HCT116 (cell line): ENCODE data around the gene PSMB9. TPM values are rescaled to one million over a fixed set of nuclear protein-coding genes. Genes with fewer than 3 reads are reported as not detected.

Experiments
- ATAC-seq: fragments of 200-7000 bp; cut with Tn5 transposase; 2 replicates; pipeline ENCODE4 v1.9.1; 2020; ENCODE audit warnings: mild to moderate bottlenecking, moderate library complexity
- BruUV-seq: library from RNA; stranded (reverse); fragments of 400-500 nt; replicated peaks from 2 replicates; lab custom pipeline; 2021; lab: Mats Ljungman, UMichigan
- CTCF ChIA-PET: fragments of 300-600 bp; sonication (Branson Sonifier 250); formaldehyde crosslinking; loops from one replicate; lab custom pipeline; 2021; ENCODE audit warnings: antibody characterized with exemption; lab: Charles Lee
- POLR2A ChIA-PET: fragments of 300-600, 350-600 bp; sonication (Branson Sonifier 250); formaldehyde crosslinking; loops from one replicate; lab custom pipeline; 2021; ENCODE audit warnings: antibody characterized with exemption; lab: Charles Lee
- RAD21 ChIA-PET, 2 experiments: fragments of 300-600 bp; sonication (Branson Sonifier 250); formaldehyde crosslinking; loops; one replicate each; lab custom pipeline; 2023; ENCODE audit warnings: low total read pairs in 2 of 2; ENCODE audit not compliant: uncharacterized antibody in 2 of 2, unreplicated experiment in 2 of 2, low non-redundant PET in 1 of 2; lab: Charles Lee
- DNase-seq: peaks from one replicate; pipeline ENCODE4 v3.0.0-alpha.2; 2010; ENCODE audit warnings: low read depth, low spot score
- H2AFZ ChIP-seq: fragments of 200-600 bp; shearing (Covaris generic), sonication (generic); 2 replicates; pipeline ENCODE4 v1.6.1; 2017; ENCODE audit warnings: low read depth, mixed run types, mixed read lengths, antibody characterized with exemption, low read length; ENCODE audit not compliant: poor library complexity, severe bottlenecking
- H3K27ac ChIP-seq: 2 replicates; pipeline ENCODE4 v1.5.1; 2012; ENCODE audit warnings: low read depth, low read length
- H3K27me3 ChIP-seq: fragments of 200-600 bp; sonication (generic); 2 replicates; pipeline ENCODE4 v1.6.1; 2016; ENCODE audit warnings: mixed run types, low read length, mixed read lengths; ENCODE audit not compliant: insufficient read depth
- H3K36me3 ChIP-seq, 2 experiments: fragments of 200-500 bp in 1 of 2; fragments of 200-600 bp in 1 of 2; sonication (Bioruptor generic) in 1 of 2; sonication (generic) in 1 of 2; 2 replicates each; pipeline versions ENCODE4 v1.5.1 to v1.6.1; 2014 to 2016; ENCODE audit warnings: low read length in 2 of 2, inconsistent platforms in 1 of 2, mixed read lengths in 1 of 2, mixed run types in 1 of 2; ENCODE audit not compliant: insufficient read depth in 2 of 2, control insufficient read depth in 1 of 2
- H3K4me1 ChIP-seq, 2 experiments: fragments of 200-600 bp in 1 of 2; sonication (generic) in 1 of 2; 2 replicates each; pipeline versions ENCODE4 v1.5.1 to v1.6.1; 2012 to 2017; ENCODE audit warnings: low read length in 2 of 2, inconsistent platforms in 1 of 2, mild to moderate bottlenecking in 1 of 2, mixed read lengths in 1 of 2, mixed run types in 1 of 2, moderate library complexity in 1 of 2; ENCODE audit not compliant: insufficient read depth in 2 of 2, control insufficient read depth in 1 of 2
- H3K4me2 ChIP-seq: fragments of 200-600 bp; sonication (generic); 2 replicates; pipeline ENCODE4 v1.6.1; 2017; ENCODE audit warnings: mixed run types, low read length, mixed read lengths
- H3K4me3 ChIP-seq, 2 experiments: fragments of 200-600 bp in 1 of 2; sonication (generic) in 1 of 2; replicated peaks in 1 of 2; 2 replicates each; pipeline ENCODE4 v1.5.1; 2011 to 2016; ENCODE audit warnings: low read length in 2 of 2, control low read depth in 1 of 2, low read depth in 1 of 2, mild to moderate bottlenecking in 1 of 2, mixed read lengths in 1 of 2, mixed run types in 1 of 2
- H3K79me2 ChIP-seq: fragments of 200-600 bp; sonication (generic); 2 replicates; pipeline ENCODE4 v1.6.1; 2017; ENCODE audit warnings: mild to moderate bottlenecking, mixed run types, low read length, moderate library complexity, mixed read lengths; ENCODE audit not compliant: insufficient read depth
- H3K9ac ChIP-seq: fragments of 200-600 bp; sonication (generic); 2 replicates; pipeline ENCODE4 v1.6.1; 2016; ENCODE audit warnings: low read length, mixed read lengths
- H3K9me2 ChIP-seq: fragments of 200-600 bp; sonication (generic), shearing (Covaris generic); 2 replicates; pipeline ENCODE4 v1.6.1; 2017; ENCODE audit warnings: mixed run types, mild to moderate bottlenecking, moderate library complexity; ENCODE audit not compliant: insufficient read depth
- H3K9me3 ChIP-seq, 2 experiments: fragments of 200-500 bp in 1 of 2; fragments of 200-600 bp in 1 of 2; sonication (Bioruptor generic) in 1 of 2; sonication (generic) in 1 of 2; 2 replicates each; pipeline ENCODE4 v1.6.1; 2014 to 2017; ENCODE audit warnings: low read length in 2 of 2, mixed read lengths in 2 of 2, inconsistent platforms in 1 of 2, low read depth in 1 of 2, mild to moderate bottlenecking in 1 of 2, mixed run types in 1 of 2, moderate library complexity in 1 of 2; ENCODE audit not compliant: control insufficient read depth in 1 of 2, insufficient read depth in 1 of 2
- H4K20me1 ChIP-seq: fragments of 200-600 bp; sonication (generic), shearing (Covaris generic); 2 replicates; pipeline ENCODE4 v1.6.1; 2017; ENCODE audit warnings: mixed run types, mild to moderate bottlenecking, moderate library complexity; ENCODE audit not compliant: insufficient read depth
- CBX3 ChIP-seq: IDR thresholded peaks from 2 replicates; pipeline ENCODE4 v1.6.1; 2012; ENCODE audit warnings: low read depth
- CEBPB ChIP-seq: IDR thresholded peaks from 2 replicates; pipeline ENCODE4 v1.6.1; 2012; ENCODE audit warnings: low read depth
- EGR1 ChIP-seq: IDR thresholded peaks from 2 replicates; pipeline ENCODE4 v1.6.1; 2012; ENCODE audit warnings: low read depth
- EZH2phosphoT487 ChIP-seq: fragments of 200-600 bp; IDR thresholded peaks from 2 replicates; pipeline ENCODE4 v1.6.1; 2018; ENCODE audit warnings: antibody characterized with exemption, borderline replicate concordance
- JUND ChIP-seq: IDR thresholded peaks from 2 replicates; pipeline ENCODE4 v1.6.1; 2012
- POLR2A ChIP-seq: IDR thresholded peaks from 2 replicates; pipeline ENCODE4 v1.7.0; 2011; ENCODE audit warnings: borderline replicate concordance; ENCODE audit not compliant: insufficient read depth, insufficient read length; ENCODE audit errors: extremely low read depth
- POLR2AphosphoS5 ChIP-seq: IDR thresholded peaks from 2 replicates; pipeline ENCODE4 v1.6.1; 2011; ENCODE audit warnings: mild to moderate bottlenecking, low read depth, low read length, moderate library complexity
- RAD21 ChIP-seq: IDR thresholded peaks from 2 replicates; pipeline ENCODE4 v1.6.1; 2012; ENCODE audit warnings: low read depth, mild to moderate bottlenecking
- SRF ChIP-seq: IDR thresholded peaks from 2 replicates; pipeline ENCODE4 v1.6.1; 2012; ENCODE audit warnings: low read depth
- TCF7L2 ChIP-seq: IDR thresholded peaks from 2 replicates; pipeline ENCODE4 v1.7.0; 2011; ENCODE audit warnings: borderline replicate concordance, inconsistent platforms; ENCODE audit not compliant: insufficient read depth, insufficient read length; ENCODE audit errors: extremely low read depth
- ZFX ChIP-seq: fragments of 450-650 bp; IDR thresholded peaks from 2 replicates; pipeline ENCODE4 v1.6.1; 2017
- ZNF274 ChIP-seq: fragments of 200-500 bp; sonication (Bioruptor generic); IDR thresholded peaks from 2 replicates; pipeline ENCODE4 v1.6.1; 2014; ENCODE audit warnings: mild to moderate bottlenecking, low read depth, low read length, inconsistent platforms
- intact Hi-C: fragments of 100-400 bp; cut with micrococcal nuclease; formaldehyde crosslinking; loops from 2 replicates; pipeline ENCODE4 v1.10.0; 2022
- total RNA-seq: library from RNA; stranded (reverse); gene quantifications from one replicate; pipeline ENCODE4 v1.2.1, GENCODE V29; 2021; ENCODE audit not compliant: unreplicated experiment
- TF ChIP-seq, protein P1 (sequence below), 3 experiments: fragments of 200-600 bp in 1 of 3; sonication (generic) in 1 of 3; IDR thresholded peaks in 2 of 3; conservative IDR thresholded peaks in 1 of 3; 2 replicates each; pipeline ENCODE4 v1.5.1; 2012 to 2017; ENCODE audit warnings: low read depth in 2 of 3, low read length in 2 of 3, antibody characterized with exemption in 1 of 3, borderline replicate concordance in 1 of 3, control low read depth in 1 of 3, mild to moderate bottlenecking in 1 of 3, mixed read lengths in 1 of 3, mixed run types in 1 of 3, moderate library complexity in 1 of 3; ENCODE audit not compliant: insufficient read depth in 1 of 3
- TF ChIP-seq, protein P2 (sequence below): IDR thresholded peaks from 2 replicates; pipeline ENCODE4 v1.6.1; 2012; ENCODE audit warnings: low read depth
- TF ChIP-seq, protein P3 (sequence below): IDR thresholded peaks from 2 replicates; pipeline ENCODE4 v1.6.1; 2011; ENCODE audit warnings: mild to moderate bottlenecking, low read length, moderate library complexity; ENCODE audit not compliant: insufficient replicate concordance; ENCODE audit errors: extremely low read depth
- TF ChIP-seq, protein P4 (sequence below): IDR thresholded peaks from 2 replicates; pipeline ENCODE4 v1.6.1; 2012

PSMB9 gene
- total RNA-seq, 1 experiment from 2014 or later = 8.1 TPM

DNA sequence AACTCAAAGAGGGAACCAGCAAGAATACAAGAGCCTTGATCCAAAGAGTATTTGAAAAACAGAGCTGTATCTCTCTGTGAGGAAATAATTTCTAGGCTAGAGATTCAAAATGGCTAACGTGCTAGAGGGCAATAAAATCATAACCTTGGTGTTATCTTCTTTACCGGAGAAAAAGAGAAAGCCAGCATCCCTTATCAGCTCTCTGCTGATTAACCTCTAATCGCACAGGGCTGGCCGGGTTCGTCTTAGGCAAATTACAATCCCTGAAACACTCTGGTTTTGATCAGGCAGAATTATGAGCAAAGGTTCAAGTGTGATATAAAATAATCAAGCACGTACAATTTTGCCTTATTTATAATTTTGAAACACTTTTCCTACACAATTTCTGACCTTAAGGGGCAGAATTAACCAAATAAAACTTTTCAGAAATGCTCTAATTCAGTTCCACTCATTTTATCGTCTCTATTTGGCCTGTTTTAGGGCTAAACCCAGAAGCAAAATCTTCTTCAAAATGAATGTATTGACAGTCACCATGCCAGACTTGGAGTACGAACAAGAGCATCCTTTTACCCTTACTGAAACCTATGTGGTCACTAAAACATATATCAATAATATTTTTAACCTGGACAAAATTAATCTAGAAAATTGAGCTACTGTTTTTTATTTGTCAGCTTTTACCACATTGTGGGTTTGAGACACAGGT is 13.7 kb downstream of the PSMB9 start:
- peak overlapping the region; percentile 9; the same call in 1 of the 2 replicates for H3K4me2 ChIP-seq
- ATAC-seq (peak; percentile 58; the same call in 1 of the 2 replicates), DNase-seq (no peak)
- no peaks in the 10 kb centered on the region for H3K27me3 ChIP-seq
- BruUV-seq = no TSS peak
- H3K4me1 ChIP-seq = peaks cover 0 to 4% of the 10 kb centered on the region in 2 experiments; a peak in 1 of 4 replicates
- peak overlapping the region; percentile 68 for H2AFZ ChIP-seq
- RAD21 ChIA-PET = interaction anchor here (0.6 to 1.9 kb wide), 11 partner anchors 29 to 455 kb away, joined by 3 to 36 read pairs (median 3); partner anchors contain the start of gene TAP2 (in 2 of the 2)
- 0 out of 2 replicates have a peak, but pooled peaks cover 5% of the 10 kb centered on the region for H3K9me2 ChIP-seq
- POLR2A ChIA-PET = interaction anchor here (2.6 to 3.1 kb wide), 2 partner anchors 29 to 103 kb away, joined by 13 to 23 read pairs; partner anchors contain the start of gene TAP2
- TF ChIP-seq SRF (no peak), EZH2phosphoT487 (no peak), ZNF274 (no peak), CEBPB (no peak), RAD21 (no peak), POLR2A (no peak), ZFX (no peak), POLR2AphosphoS5 (no peak), TCF7L2 (no peak), CBX3 (no peak), JUND (no peak), EGR1 (no peak)
- TF ChIP-seq, protein P1, sequence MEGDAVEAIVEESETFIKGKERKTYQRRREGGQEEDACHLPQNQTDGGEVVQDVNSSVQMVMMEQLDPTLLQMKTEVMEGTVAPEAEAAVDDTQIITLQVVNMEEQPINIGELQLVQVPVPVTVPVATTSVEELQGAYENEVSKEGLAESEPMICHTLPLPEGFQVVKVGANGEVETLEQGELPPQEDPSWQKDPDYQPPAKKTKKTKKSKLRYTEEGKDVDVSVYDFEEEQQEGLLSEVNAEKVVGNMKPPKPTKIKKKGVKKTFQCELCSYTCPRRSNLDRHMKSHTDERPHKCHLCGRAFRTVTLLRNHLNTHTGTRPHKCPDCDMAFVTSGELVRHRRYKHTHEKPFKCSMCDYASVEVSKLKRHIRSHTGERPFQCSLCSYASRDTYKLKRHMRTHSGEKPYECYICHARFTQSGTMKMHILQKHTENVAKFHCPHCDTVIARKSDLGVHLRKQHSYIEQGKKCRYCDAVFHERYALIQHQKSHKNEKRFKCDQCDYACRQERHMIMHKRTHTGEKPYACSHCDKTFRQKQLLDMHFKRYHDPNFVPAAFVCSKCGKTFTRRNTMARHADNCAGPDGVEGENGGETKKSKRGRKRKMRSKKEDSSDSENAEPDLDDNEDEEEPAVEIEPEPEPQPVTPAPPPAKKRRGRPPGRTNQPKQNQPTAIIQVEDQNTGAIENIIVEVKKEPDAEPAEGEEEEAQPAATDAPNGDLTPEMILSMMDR (IDR thresholded peaks at IDR 0.05 in 2 of 3, conservative IDR thresholded peaks at IDR 0.05 in 1 of 3; ENCODE audit: borderline replicate concordance in 1 of 3, insufficient read depth in 1 of 3, low read depth in 2 of 3, low read length in 2 of 3) = no peak
- TF ChIP-seq, protein P2, sequence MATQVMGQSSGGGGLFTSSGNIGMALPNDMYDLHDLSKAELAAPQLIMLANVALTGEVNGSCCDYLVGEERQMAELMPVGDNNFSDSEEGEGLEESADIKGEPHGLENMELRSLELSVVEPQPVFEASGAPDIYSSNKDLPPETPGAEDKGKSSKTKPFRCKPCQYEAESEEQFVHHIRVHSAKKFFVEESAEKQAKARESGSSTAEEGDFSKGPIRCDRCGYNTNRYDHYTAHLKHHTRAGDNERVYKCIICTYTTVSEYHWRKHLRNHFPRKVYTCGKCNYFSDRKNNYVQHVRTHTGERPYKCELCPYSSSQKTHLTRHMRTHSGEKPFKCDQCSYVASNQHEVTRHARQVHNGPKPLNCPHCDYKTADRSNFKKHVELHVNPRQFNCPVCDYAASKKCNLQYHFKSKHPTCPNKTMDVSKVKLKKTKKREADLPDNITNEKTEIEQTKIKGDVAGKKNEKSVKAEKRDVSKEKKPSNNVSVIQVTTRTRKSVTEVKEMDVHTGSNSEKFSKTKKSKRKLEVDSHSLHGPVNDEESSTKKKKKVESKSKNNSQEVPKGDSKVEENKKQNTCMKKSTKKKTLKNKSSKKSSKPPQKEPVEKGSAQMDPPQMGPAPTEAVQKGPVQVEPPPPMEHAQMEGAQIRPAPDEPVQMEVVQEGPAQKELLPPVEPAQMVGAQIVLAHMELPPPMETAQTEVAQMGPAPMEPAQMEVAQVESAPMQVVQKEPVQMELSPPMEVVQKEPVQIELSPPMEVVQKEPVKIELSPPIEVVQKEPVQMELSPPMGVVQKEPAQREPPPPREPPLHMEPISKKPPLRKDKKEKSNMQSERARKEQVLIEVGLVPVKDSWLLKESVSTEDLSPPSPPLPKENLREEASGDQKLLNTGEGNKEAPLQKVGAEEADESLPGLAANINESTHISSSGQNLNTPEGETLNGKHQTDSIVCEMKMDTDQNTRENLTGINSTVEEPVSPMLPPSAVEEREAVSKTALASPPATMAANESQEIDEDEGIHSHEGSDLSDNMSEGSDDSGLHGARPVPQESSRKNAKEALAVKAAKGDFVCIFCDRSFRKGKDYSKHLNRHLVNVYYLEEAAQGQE = no peak
- TF ChIP-seq, protein P3, sequence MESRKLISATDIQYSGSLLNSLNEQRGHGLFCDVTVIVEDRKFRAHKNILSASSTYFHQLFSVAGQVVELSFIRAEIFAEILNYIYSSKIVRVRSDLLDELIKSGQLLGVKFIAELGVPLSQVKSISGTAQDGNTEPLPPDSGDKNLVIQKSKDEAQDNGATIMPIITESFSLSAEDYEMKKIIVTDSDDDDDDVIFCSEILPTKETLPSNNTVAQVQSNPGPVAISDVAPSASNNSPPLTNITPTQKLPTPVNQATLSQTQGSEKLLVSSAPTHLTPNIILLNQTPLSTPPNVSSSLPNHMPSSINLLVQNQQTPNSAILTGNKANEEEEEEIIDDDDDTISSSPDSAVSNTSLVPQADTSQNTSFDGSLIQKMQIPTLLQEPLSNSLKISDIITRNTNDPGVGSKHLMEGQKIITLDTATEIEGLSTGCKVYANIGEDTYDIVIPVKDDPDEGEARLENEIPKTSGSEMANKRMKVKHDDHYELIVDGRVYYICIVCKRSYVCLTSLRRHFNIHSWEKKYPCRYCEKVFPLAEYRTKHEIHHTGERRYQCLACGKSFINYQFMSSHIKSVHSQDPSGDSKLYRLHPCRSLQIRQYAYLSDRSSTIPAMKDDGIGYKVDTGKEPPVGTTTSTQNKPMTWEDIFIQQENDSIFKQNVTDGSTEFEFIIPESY = no peak
- TF ChIP-seq, protein P4, sequence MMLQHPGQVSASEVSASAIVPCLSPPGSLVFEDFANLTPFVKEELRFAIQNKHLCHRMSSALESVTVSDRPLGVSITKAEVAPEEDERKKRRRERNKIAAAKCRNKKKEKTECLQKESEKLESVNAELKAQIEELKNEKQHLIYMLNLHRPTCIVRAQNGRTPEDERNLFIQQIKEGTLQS = no peak
- H3K36me3 ChIP-seq = no peaks in the 10 kb centered on the region
- H3K9me3 ChIP-seq = no peaks in the 10 kb centered on the region
- intact Hi-C loops = loop anchor here (1.0 to 5.0 kb wide), 6 partner anchors 29 to 453 kb away; partner anchors contain the start of gene TAP2
- H3K4me3 ChIP-seq = no peak overlapping the region
- no peaks in the 10 kb centered on the region for H3K79me2 ChIP-seq
- CTCF ChIA-PET = interaction anchor here (0.7 to 6.5 kb wide), 47 partner anchors 9 to 622 kb away, joined by 3 to 189 read pairs (median 5); partner anchors contain the start of genes HLA-DMA, HLA-DMB, PSMB9 and TAP1
- H3K27ac ChIP-seq = no peak overlapping the region
- H3K9ac ChIP-seq = no peak overlapping the region
- H4K20me1 ChIP-seq = no peaks in the 10 kb centered on the region
